NB4 (cell line): ENCODE measurements around the gene RHEX.

Experiments
- CTCF ChIP-seq: IDR thresholded peaks from one replicate; pipeline ENCODE4 v1.5.1; 2012; ENCODE audit warnings: low read depth, low read length
- MAX ChIP-seq: IDR thresholded peaks from 2 replicates; pipeline ENCODE4 v1.6.1; 2011; ENCODE audit warnings: low read depth, low read length
- MYC ChIP-seq: IDR thresholded peaks from 2 replicates; pipeline ENCODE4 v1.6.1; 2011; ENCODE audit warnings: low read depth, low read length
- POLR2A ChIP-seq: IDR thresholded peaks from 2 replicates; pipeline ENCODE4 v1.6.1; 2011; ENCODE audit warnings: mild to moderate bottlenecking; ENCODE audit not compliant: insufficient read length; ENCODE audit errors: extremely low read depth

GRCh38 chr1:206010060-206010459 is 42.9 kb upstream of the RHEX start:
- TF ChIP-seq CTCF (no peak), POLR2A (no peak), MYC (no peak), MAX (no peak)
